Endothelial cell of umbilical vein (primary cell): Measurements from ENCODE around the gene VIT.

Experiments used
- EZH2 ChIP-seq: IDR thresholded peaks from 2 replicates; pipeline ENCODE4 v1.6.1; 2012; ENCODE audit warnings: borderline replicate concordance, low read depth, mild to moderate bottlenecking, moderate library complexity, low read length, inconsistent platforms; ENCODE audit not compliant: severe bottlenecking
- GATA2 ChIP-seq: IDR thresholded peaks from 2 replicates; pipeline ENCODE4 v1.7.0; 2011; ENCODE audit warnings: low read depth, mild to moderate bottlenecking, moderate library complexity, mixed read lengths, low read length; ENCODE audit not compliant: insufficient read length, insufficient read depth
- POLR2A ChIP-seq: IDR thresholded peaks from 2 replicates; pipeline ENCODE4 v1.6.1; 2012; ENCODE audit warnings: low read depth, mild to moderate bottlenecking, control low read depth, low read length
- TF ChIP-seq, protein P1 (sequence below), 2 donors: IDR thresholded peaks; 1 replicate in 1 of 2; 2 replicates in 1 of 2; pipeline ENCODE4 v1.5.1; 2011; ENCODE audit warnings: low read length in 2 of 2, mild to moderate bottlenecking in 2 of 2, moderate library complexity in 2 of 2, control low read depth in 1 of 2, inconsistent platforms in 1 of 2, low read depth in 1 of 2; ENCODE audit not compliant: insufficient read depth in 1 of 2; ENCODE audit errors: extremely low read depth in 1 of 2

DNA sequence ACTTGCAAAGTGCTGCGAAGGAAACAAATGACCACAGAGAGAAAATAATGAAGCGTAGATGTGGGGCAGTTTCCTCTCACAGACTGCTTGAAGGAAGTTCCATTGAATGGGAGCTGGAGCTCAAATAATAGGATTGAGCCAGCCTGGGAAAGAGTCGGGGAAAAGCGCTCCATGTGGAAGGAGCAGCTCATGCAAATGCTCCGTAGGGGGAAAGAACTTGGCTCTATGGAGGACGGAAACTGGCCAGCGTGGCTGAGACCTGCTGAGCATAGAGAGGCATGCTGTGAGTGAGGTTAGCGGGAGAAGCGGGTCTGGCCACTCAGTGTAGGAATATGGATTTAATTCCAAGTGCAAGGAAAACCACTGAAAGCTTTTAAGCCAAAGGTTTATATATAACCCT, 28.6 kb upstream of the VIT start:
- TF ChIP-seq, protein P1, sequence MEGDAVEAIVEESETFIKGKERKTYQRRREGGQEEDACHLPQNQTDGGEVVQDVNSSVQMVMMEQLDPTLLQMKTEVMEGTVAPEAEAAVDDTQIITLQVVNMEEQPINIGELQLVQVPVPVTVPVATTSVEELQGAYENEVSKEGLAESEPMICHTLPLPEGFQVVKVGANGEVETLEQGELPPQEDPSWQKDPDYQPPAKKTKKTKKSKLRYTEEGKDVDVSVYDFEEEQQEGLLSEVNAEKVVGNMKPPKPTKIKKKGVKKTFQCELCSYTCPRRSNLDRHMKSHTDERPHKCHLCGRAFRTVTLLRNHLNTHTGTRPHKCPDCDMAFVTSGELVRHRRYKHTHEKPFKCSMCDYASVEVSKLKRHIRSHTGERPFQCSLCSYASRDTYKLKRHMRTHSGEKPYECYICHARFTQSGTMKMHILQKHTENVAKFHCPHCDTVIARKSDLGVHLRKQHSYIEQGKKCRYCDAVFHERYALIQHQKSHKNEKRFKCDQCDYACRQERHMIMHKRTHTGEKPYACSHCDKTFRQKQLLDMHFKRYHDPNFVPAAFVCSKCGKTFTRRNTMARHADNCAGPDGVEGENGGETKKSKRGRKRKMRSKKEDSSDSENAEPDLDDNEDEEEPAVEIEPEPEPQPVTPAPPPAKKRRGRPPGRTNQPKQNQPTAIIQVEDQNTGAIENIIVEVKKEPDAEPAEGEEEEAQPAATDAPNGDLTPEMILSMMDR (IDR thresholded peaks at IDR 0.05; ENCODE audit: extremely low read depth in 1 of 2, insufficient read depth in 1 of 2, low read depth in 1 of 2, low read length in 2 of 2) = no peak
- TF ChIP-seq EZH2 (no peak), POLR2A (no peak), GATA2 (no peak)
